GM19468 (cell line): ENCODE measurements around the gene SPAG7.

Source experiments
- ATAC-seq: cut with Tn5 transposase; IDR thresholded peaks from one replicate; pipeline ENCODE4 v1.9.1; 2021; ENCODE audit warnings: mild to moderate bottlenecking, moderate library complexity, moderate number of reproducible peaks; ENCODE audit not compliant: unreplicated experiment; ENCODE audit errors: extremely low read depth

The SPAG7 gene, protein sequence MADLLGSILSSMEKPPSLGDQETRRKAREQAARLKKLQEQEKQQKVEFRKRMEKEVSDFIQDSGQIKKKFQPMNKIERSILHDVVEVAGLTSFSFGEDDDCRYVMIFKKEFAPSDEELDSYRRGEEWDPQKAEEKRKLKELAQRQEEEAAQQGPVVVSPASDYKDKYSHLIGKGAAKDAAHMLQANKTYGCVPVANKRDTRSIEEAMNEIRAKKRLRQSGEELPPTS

DNA sequence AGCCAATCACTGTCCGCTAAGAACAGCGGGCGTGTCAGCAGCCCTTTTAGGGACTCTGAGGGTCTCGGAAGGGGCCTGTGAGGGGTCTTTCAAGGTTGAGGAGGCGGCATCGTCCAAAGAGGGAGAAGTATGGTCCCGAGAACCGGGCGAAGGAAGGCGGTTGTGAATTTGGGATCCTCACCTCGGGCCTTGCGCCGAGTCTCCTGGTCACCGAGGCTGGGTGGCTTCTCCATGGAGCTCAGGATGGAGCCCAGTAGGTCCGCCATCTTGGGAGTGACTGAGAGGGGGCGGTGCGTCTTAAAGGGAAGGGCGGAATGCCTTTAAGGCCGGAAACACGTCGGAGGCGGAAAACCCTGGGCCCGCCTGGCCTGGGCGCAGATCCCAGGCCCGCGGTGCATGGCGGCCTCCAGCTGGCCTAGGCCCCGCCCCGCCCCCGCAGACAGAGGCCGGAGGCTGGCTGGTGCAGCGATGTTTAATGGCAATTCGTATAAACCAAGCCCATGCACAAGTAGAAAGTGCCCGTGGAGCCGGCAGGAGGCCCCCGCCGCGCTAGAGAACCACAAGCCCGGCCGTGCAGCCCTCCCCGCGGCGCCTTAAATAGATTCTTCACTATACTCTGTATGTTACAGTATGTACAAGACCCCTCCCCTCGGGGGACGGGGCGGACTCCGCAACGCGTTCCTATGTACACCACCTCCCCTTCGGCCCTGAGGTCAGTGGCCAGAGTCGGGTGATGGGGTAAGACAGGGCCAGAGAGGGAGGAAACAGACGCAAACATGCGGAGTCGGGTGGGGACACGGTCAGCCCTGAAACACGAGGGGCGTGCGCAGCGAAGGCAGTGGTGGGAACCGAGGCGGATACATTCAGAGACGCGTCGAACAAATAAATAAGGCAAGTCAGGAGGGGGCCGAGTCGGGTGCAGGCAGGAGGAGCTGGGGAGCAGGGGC is at the start of gene SPAG7:
TSS of gene SPAG7 (minus strand) at position 279 of the 947 bp plus-strand sequence. CDS start at position 266, 13 bp downstream.
- ATAC-seq = peak; percentile 44

DNA sequence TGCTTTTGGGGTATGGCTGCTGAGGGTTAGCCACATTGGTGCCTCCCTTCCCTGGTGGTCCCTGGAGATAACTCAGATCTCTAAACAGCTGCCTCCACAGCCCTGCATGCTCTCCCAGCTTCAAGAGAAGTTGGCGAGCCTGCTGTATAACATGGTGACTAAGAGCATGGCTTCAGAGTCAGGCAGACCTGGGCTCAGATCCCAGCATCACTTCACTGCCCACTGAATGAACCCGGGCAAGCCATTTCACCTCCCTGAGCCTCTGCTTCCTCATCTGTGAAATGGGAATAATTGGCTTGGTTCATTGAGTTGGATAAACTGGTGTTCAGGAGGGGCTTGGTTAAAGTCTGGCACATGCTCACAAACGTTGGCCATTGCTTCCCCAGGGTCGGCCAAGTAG is 46.7 kb upstream of the SPAG7 start:
- ATAC-seq = no peak

DNA sequence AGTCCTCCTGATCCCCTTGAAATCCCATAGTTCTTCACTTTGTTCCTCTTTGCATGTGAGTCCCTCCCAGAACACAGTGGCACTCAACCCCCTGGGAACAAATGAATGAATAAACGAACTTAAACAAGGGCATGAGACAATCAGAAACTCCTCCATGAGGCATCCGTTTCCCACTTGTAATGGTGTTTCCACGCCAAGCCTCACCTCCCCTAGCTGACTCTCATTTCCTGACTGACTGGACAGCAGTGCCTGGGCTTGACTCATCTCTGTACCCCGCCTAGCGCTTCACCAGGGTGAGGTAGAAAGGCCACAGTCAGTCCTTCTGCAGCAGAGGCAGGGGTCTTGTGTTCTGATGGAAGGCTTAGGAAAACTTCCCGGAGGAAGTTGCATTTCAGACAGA is 44.3 kb upstream of the SPAG7 start:
- ATAC-seq = no peak

DNA sequence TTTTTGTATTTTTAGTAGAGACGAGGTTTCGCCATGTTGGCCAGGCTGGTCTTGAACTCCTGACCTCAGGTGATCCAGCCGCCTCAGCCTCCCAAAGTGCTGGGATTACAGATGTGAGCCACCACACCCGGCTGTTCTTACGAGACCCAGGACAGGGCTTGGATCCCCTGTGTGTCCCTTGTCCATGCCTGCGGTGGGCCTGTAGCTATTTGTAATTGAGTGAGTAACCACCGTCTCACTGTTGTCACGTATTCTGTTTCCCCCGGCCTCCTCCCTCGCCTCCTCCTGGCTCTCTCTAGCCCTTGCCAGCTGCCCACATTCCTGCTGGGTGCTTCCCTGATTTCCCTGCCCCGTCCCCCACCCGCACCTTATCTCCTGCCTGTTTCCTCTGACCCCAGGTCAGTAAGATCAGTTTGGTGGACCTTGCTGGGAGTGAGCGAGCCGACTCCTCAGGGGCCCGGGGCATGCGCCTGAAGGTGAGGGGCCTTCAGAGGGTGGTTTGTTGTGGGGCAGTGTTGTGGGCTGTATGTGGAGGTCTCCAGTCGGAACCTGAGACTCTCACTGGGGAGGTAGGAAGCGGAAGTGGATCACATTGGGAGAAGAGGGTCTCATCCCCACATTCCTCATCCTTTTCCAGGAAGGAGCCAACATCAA is 35.7 kb upstream of the SPAG7 start:
- no peak for ATAC-seq

DNA sequence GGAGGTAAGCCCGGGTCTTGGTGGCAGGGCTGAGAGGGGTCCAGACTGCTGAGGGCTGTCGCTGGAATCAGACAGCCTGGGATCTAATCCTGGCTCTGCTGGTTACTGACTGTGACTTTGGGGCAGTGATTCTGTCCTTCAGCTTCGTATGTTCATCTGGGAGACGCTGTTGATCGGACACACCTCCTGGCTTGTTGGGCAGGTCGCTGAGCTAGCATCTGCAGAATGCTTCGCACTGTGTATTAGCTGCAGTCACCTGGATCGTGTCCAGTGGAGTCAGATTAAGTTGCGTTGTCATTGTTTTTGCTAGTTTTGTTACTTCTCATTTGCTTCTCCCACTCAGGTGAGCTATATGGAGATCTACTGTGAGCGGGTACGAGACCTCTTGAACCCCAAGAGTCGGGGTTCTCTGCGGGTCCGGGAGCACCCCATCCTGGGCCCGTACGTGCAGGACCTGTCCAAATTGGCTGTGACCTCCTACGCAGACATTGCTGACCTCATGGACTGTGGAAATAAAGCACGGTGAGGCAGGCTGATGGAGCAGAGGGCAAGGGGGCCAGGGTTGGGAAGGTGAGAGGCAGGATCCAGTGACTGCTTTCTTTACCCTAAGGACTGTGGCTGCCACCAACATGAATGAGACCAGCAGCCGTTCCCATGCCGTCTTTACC is 34.6 kb upstream of the SPAG7 start:
- ATAC-seq = no peak

DNA sequence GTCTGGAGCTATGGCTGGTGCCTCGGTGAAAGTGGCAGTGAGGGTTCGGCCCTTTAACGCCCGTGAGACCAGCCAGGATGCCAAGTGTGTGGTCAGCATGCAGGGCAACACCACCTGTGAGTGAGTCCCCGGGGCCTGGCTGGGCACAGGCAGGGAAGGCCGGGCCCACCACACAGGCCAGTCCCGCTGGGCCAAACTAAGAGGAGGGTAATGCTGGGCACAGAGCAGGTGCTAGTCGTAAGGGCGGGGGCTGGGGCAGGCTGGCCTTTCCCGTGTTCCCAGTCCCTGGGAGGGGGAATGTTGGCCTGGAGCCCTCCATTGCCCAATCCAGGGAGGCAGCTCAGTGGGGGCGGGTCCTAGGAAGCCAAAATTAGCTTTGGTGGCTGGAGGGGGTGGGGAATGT is 32.6 kb upstream of the SPAG7 start:
- no peak for ATAC-seq

DNA sequence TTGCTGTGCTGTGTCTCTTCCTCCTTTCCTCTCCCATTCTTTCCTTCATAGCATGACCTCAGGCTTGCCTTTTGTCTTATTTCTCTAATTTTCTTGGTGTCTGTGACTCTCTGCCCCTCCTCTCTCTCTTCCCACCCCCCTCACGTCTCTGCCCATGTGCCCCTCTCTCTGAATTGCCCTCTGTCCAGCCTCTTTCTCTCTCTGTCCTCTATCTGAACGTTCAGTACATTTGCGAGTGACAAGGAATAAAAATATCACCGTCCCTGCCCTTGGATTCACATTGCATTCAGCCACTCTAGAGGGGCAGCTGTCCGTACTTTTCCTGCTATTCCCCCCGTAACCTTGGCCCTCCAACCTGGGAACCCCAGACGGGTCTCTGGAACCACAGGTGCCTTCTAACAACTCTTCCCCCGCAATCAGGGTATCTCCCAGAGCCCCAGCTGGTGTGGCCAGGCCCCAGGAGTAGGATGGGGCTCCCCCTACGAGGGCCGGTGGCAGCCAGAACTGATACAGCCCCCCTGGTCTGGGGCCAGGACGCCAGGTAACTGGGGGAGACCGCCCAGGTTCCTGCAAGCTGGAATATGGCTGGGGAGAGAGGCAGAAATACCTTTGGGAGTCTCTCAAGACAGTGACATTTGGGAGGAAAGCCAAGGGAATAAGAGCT is 31.9 kb upstream of the SPAG7 start:
- ATAC-seq = no peak

DNA sequence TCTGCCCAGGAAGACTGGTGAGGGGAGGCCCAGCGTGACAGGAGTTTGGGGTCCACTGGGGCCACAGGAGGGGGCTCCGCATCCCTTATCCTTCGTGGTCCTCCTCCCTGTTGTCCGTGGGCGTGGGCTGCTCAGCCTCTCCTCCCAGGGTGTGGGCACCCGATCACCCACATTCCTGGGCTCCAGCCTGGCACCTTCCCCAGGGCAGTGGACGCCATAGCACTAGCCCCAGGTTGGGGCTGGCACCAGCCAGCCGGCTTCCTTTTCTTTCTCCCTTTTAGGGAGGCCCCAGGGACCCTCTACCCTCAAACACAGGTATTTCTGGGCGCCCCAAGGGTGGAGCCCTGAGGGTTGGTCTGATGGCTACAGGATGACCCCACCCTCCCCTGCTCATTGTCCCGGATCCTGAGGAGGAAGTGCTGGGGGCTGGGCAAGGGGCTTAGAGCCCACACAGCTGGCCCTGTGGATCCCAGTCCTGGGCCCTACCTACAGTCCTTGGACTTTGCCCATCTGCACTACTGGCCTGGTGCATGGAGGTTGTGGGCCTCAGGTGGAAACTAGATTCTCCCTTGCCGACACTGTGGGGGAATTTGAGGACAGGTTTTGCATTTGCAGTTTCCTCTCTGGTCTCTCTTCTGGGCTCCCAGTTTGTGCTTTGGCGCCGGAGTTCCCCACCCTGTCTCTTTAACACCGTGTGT is 31.3 kb upstream of the SPAG7 start:
- ATAC-seq = no peak

DNA sequence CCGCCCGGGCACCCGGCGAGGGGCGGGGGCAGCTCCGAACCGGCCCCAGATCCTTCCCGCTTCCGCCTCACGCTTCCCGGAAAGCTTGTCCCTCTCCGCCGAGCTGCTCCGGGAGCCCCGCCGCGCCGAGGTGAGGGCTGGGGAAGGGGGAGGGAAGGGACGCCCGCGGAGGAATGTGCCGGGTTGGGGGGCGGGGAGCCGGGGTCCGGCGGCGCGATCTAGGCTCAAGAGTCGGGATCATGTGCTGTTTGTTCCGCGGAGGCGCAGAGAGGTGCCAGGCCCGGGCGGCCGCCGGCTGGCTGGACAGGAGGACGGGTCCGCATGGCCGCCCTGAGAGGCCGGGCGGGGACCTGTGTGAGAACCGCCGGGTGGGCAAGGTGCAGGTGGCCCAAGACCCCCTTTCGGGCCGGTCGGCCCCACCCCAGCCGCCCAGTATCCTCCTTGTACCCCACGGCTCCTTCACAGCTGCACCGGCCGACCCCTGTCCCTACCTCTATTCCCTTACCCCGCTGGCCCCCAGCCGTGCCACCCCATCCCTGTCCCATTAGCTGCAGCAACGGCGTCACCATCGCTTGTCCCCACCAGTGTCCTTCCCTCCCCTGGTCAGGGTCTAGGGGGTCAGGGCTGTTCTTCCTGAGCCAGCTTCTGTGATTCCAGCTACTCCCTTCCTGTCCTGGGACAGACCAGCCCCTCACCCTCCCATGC is 30.6 kb upstream of the SPAG7 start:
- no peak for ATAC-seq

DNA sequence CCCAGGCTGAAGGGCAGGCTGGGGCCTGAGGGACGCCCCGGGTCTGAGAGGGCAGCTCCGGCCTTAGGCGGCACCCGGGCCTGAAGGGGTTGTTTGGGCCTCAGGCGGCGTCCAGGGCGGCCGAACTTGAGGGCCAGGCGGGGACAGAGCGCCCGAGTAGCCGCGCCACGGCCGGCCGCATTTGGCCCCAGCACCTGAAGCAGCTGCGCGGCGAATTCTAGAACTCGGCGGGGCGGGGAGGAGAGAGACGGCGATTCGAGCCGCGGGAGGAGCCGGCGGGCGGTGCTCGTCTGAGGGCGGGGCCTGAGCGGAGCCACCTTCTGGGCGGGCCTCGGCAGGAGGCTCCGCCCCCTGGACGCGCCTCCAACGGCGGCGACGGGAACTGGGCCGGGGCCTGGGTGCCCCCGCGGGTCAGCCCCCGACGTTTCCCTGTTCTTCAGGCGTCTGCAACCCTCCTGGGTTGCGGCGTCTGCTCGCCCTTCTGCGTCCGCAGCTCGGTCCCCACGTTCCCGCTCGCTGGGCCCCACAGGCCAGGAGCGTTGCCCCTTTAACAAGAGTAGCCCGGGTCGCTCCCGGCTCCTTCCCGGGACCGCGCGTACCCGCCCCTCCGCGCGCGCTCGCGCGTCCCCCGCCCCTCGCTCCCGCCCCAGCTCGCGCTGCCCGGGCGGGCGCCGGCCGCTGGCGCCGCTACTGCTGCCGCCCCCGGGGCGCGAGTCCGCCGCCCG is 29.8 kb upstream of the SPAG7 start, which contains the start of the genes INCA1 and KIF1C:
TSS of gene INCA1 (minus strand) at position 221 of the 725 bp plus-strand sequence. CDS start 3,085 bp downstream, outside the sequence.
TSS of gene KIF1C (plus strand) at position 649 of the 725 bp plus-strand sequence. CDS start 2,297 bp downstream, outside the sequence.
- ATAC-seq = peak; percentile 85

DNA sequence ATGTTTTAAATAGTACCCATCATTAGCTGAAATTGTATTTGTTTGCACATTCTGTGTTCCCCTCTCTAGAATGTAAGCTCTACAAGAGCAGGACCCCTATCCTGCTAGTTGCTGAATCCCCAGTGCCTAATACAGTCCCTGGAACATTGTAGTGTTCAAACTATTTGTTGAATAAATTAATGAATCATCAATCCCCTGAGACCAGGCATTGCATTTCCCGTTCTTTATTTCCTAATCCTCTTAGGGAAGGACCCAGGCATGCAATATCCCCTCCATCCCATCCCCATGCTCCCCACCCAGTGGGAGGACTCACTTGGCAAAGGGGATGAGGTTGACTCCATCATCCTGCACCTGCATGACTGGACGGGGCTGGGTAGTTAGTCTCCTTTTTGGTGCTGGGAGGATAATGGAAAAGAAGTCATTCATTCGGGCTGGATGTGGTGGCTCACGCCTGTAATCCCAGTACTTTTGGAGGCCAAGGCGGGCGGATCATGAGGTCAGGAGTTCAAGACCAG is 26.5 kb upstream of the SPAG7 start:
- no peak for ATAC-seq

DNA sequence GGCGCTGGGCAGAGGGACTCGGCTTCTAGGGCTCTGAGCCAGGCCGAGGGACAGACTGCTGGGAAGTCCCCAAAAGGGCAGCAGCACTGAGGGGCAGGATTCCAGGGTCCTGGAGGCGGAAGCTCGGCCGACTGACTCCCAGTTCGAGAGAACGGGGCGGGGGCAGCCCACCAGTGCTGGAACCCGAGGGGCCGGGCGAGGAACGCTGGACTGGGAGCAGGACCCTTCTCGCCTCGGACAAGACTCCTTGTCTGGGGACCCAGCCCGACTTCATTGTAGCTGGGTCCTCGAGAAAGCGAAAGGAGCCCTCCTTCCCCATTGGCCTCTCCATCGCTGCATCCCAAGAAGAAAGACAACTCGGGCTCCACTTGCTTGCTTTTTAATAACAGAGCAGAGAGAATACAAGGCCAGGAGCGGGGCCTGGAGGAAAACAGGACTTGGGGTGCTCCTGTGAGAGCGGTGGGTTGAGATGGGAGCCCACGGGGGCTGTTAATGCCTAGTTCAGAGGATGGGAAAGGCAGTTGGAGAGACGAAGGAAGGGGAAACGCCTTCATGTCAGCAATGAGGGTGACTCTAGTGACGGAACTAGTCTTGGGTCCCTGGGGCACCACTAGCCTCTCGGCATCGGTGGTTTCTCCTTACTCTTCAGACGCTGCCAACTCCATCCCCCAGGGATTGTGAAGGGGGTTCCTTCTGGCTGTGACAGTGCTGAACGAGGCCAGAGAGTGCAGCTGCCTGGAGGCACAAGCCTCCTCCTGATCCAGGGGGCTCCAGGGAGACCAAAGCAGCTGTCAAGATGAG is 20.4 kb upstream of the SPAG7 start:
- no peak for ATAC-seq

DNA sequence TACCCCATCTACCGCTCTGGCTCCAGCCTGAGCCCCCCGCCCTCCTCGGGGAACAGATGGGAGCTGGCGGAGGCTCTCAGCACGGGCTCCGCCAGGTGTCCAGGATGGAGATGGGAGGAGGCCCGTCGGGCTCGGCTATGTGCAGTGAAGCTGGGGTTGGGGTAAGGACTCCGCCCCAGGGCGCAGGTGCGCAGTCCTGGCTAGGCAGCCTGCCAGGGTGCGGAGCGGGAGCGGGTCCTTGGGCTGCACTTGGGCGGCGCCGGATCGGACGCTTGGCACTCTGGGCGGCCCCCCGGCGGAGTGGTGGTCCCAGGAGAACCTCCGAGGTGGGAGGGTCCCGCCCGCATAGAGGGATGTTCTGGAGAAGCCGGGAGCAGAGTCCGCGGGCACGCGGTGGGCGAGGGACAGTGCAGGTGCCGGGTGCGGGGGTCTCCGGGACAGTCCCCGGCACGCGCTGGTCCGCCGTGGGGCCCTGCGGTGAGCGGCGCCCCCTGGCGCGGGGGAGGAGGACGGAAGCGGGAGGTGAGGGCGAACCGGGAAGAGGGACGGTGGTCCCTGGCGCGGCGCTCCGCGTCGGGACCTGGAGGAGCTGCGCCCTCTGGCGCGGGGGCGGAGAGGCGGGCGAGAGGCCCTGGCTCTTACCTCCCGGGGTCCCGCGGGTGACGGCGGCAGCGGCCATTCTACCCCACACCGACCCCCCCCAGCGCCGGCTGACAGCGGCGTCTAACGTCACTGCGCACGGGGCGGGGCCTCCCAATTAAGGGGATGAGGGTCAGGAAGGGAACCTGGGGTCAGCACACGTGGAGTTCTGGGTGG is 19.5 kb upstream of the SPAG7 start, which contains the start of gene CAMTA2:
TSS of gene CAMTA2 (minus strand) at position 725 of the 816 bp plus-strand sequence. CDS start 1,453 bp downstream, outside the sequence.
- ATAC-seq = no peak

DNA sequence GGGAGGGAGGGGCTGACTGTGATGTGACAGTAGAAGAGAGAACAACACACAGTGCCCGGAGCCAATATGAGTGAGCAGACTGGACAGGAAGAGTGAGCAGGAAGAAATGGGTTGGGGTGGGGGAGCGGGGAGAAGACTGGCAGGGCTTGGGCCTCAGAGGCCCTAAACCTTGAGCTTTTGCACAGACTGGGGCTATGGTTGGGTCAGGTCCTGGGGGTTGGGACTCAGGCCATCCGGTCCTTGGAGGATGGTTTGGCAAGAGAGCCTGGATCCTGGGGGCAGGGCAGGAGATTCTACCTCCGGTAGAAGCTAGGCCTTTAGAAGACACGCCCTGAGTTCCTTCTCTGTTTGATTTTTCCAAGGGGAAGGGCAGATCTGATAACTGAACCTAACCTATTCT is 18.8 kb upstream of the SPAG7 start:
- ATAC-seq = no peak

DNA sequence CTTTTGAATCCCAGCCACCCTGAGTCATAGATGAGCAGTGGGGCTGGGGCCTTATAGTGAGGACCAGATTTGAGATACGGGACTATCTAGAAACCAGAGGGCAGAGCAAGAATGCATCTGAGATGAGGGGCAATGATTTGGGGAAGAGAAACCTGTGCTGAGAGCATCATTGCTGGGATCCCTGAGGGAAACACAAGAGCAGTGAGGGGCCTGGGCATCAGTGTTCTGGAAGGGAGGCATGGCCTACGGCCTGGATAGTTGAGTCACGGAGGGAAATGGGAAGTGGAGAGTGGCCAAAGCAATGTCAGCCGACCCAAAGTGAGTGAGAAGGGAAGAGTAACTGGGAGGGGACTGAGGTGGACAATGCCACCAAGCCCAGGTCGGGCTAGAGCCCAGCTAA is 14.7 kb upstream of the SPAG7 start:
- no peak for ATAC-seq
